RWPE2 (cell line): ENCODE results near the gene SRMS.

ENCODE experiments used
- ATAC-seq: fragments of 200-7000 bp; cut with Tn5 transposase; 3 replicates; pipeline ENCODE4 v1.9.1; 2021; ENCODE audit warnings: low read depth
- DNase-seq: peaks from one replicate; pipeline ENCODE4 v3.0.0-alpha.2; 2020; ENCODE audit warnings: low spot score
- H3K27ac ChIP-seq: fragments of 450-650 bp; 2 replicates; pipeline ENCODE4 v1.5.1; 2017; ENCODE audit warnings: mild to moderate bottlenecking; ENCODE audit not compliant: poor library complexity, severe bottlenecking
- H3K27me3 ChIP-seq: fragments of 250-450 bp; sonication (Bioruptor Pico); 2 replicates; pipeline ENCODE4 v1.5.1; 2021; ENCODE audit warnings: mild to moderate bottlenecking, moderate library complexity; ENCODE audit not compliant: insufficient read depth, poor library complexity, severe bottlenecking
- H3K36me3 ChIP-seq: fragments of 250-450 bp; sonication (Bioruptor Pico); 2 replicates; pipeline ENCODE4 v1.5.1; 2020; ENCODE audit warnings: low read depth, mild to moderate bottlenecking, moderate library complexity
- H3K4me1 ChIP-seq: fragments of 250-450 bp; sonication (Bioruptor Pico); 2 replicates; pipeline ENCODE4 v1.5.1; 2021; ENCODE audit warnings: mild to moderate bottlenecking, moderate library complexity; ENCODE audit not compliant: insufficient read depth, poor library complexity, severe bottlenecking
- H3K4me3 ChIP-seq: fragments of 250-450 bp; sonication (Bioruptor Pico); 2 replicates; pipeline ENCODE4 v1.5.1; 2021; ENCODE audit warnings: mild to moderate bottlenecking, moderate library complexity; ENCODE audit not compliant: severe bottlenecking
- H3K9me3 ChIP-seq: fragments of 250-450 bp; sonication (Bioruptor Pico); 2 replicates; pipeline ENCODE4 v1.5.1; 2021; ENCODE audit warnings: mild to moderate bottlenecking, moderate library complexity; ENCODE audit not compliant: severe bottlenecking
- CTCF ChIP-seq: fragments of 450-650 bp; IDR thresholded peaks from one replicate; pipeline ENCODE4 v1.5.1; 2017; ENCODE audit warnings: mild to moderate bottlenecking, moderate library complexity; ENCODE audit not compliant: poor library complexity, severe bottlenecking

Gene SRMS

GRCh38 chr20:63574829-63575743 is 27.5 kb upstream of the SRMS start:
- Histone ChIP-seq H3K27me3 (no peaks in the 10 kb centered on the region), H3K9me3 (no peaks in the 10 kb centered on the region), H3K36me3 (peaks cover 10% of the 10 kb centered on the region), H3K27ac (peak overlapping the region; percentile 36), H3K4me3 (no peak overlapping the region), H3K4me1 (peaks cover 4% of the 10 kb centered on the region)
- TF ChIP-seq CTCF = no peak
- no peak for ATAC-seq
- DNase-seq = no peak

- ATAC-seq (peak; percentile 77), DNase-seq (no peak)
- peaks cover 4% of the 10 kb centered on the region for H3K4me1 ChIP-seq
- peak within 1 kb of the TSS; percentile 36 for H3K27ac ChIP-seq
- TF ChIP-seq CTCF = no peak
- H3K9me3 ChIP-seq = no peaks in the 10 kb centered on the region
- peaks cover 10% of the 10 kb centered on the region for H3K36me3 ChIP-seq
- H3K4me3 ChIP-seq = peak within 1 kb of the TSS; percentile 82
- H3K27me3 ChIP-seq = no peaks in the 10 kb centered on the region
Measured at GRCh38 chr20:63574156-63574828, 26.7 kb upstream of the SRMS start, which contains the start of gene HELZ2. HELZ2 (minus strand) TSS chr20:63574239; CDS start chr20:63572385, 1,854 bp downstream.

- H3K9me3 ChIP-seq = no peaks in the 10 kb centered on the region
- H3K36me3 ChIP-seq = peaks cover 10% of the 10 kb centered on the region
- H3K4me3 ChIP-seq = peak overlapping the region; percentile 82
- ATAC-seq = peak; percentile 41
- H3K4me1 ChIP-seq = peaks cover 4% of the 10 kb centered on the region
- H3K27ac ChIP-seq = peak overlapping the region; percentile 36
- DNase-seq = no peak
- TF ChIP-seq CTCF = no peak
- H3K27me3 ChIP-seq = no peaks in the 10 kb centered on the region
Measured at GRCh38 chr20:63573647-63574131, 26.1 kb upstream of the SRMS start.

- Histone ChIP-seq H3K36me3 (peaks cover 14% of the 10 kb centered on the region), H3K27ac (peak overlapping the region; percentile 36), H3K27me3 (no peaks in the 10 kb centered on the region), H3K4me3 (peak overlapping the region; percentile 82), H3K4me1 (peaks cover 4% of the 10 kb centered on the region), H3K9me3 (no peaks in the 10 kb centered on the region)
- DNase-seq (no peak), ATAC-seq (peak; percentile 20)
- TF ChIP-seq CTCF = peak; percentile 28
Measured at GRCh38 chr20:63572788-63573646, 25.5 kb upstream of the SRMS start.
